GM18517 (cell line): Measurements from ENCODE around the gene NCR2.
A peak's percentile ranks its signal among the peaks of the same experiment; 100 is the strongest.
"Not testable (repeated sequence)": the region's sequence is repeated elsewhere in the genome, so short reads cannot be mapped to it uniquely, and the experiment has no call there.

Experiments
- ATAC-seq: cut with Tn5 transposase; IDR thresholded peaks from one replicate; pipeline ENCODE4 v1.9.1; 2021; ENCODE audit warnings: mild to moderate bottlenecking, moderate library complexity; ENCODE audit not compliant: unreplicated experiment

The NCR2 gene

GRCh38 chr6:41335296-41335695 is at the start of gene NCR2:
Gene NCR2, plus strand, starts transcription at chr6:41335608. Its CDS starts 269 bp downstream, at chr6:41335877.
- no peak for ATAC-seq

GRCh38 chr6:41286544-41287346 is 48.7 kb upstream of the NCR2 start, which contains the start of gene TREM1:
Gene TREM1, minus strand, starts transcription at chr6:41286682. Its CDS starts 27 bp downstream, at chr6:41286655.
- ATAC-seq: no peak

DNA sequence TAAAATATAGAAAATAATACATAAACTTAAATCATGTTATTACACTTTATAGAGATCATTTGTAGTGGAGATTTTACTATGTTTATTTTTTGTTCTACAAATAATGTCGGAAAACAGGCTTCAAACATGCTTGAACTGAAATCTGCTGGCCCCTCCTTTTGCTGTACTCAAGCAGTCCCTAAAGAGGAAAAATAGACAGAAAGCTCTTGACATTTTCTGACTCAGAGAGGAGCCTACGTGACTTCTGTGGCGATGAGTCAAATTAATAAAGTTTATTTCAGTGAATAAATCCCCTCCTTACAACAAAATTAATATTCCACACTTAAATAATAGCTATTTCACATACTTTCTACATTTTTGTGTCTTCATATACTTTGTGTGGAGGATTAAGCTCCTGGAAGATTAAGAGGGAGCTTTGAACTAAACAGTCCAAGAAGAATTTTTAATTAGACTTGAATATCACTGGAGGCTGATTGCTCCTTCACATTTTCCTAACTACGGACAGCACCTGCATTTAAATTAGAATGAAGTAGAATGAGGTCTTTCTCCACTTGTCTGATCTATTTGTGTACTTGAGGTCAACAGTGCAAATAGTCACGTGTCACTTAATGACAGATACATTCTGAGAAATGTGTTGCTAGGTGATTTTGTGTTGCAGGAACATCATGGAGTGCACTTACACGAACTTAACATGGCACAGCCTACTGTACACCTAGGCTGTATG is 47.2 kb upstream of the NCR2 start:
- ATAC-seq: no peak

DNA sequence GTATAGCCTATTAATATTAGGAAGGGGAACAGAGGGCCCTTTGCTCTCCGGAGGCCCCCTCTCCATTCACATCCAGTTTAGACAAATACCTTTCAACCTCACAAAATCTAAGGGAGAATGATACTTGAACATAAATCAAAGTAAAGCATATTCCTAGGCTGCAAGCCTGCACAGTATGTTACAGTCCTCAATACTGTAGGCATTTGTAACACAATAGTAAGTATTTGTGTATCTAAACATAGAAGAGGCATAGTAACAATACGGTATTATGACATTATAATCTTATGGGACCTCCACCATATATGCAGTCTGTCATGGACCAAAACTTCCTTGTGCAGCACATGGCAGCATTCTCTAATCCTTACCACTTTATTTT is 46.7 kb upstream of the NCR2 start:
- no peak for ATAC-seq

DNA sequence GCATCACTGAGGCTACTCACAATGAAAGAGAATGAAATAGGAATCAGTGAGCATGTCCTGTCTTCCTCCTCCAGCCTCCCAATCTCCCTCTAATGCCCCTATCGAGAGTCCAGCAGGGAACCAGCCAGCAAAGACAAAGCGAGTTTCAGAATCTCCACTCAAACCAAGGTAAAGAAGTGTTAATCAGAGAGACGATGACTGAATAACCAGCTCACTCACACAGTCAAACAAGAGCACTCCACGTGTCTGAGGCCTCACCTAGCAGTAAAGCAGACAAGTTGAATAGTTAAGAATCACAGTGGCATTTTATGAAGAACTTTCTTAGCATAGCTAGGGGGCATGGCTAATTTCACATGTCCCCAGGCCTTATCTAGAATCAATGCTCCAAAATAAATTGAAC is 45.6 kb upstream of the NCR2 start:
- no peak for ATAC-seq

- ATAC-seq: no peak
These were observed 43.7 kb upstream of the NCR2 start for GRCh38 chr6:41291717-41292116.

GRCh38 chr6:41294214-41294872 is 41.1 kb upstream of the NCR2 start:
- ATAC-seq: no peak

DNA sequence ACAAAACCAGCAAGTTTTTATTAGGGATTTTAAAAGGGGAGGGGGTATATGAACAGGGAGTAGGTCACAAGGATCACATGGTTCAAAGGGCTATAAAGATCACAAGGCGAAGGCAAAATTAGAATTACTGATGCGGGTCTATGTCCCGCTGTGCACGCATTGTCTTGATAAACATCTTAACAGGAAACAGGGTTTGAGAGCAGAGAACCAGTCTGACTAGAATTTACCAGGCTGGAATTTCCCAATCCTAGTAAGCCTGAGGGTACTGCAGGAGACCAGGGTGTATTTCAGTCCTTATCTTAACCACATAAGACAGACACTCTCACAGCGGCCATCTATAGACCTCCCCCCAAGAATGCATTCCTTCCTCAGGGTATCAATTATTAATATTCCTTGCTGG is 38.2 kb upstream of the NCR2 start:
- ATAC-seq: not testable (repeated sequence)

- ATAC-seq: no peak
These were observed 36.5 kb upstream of the NCR2 start for GRCh38 chr6:41298785-41299502.

DNA sequence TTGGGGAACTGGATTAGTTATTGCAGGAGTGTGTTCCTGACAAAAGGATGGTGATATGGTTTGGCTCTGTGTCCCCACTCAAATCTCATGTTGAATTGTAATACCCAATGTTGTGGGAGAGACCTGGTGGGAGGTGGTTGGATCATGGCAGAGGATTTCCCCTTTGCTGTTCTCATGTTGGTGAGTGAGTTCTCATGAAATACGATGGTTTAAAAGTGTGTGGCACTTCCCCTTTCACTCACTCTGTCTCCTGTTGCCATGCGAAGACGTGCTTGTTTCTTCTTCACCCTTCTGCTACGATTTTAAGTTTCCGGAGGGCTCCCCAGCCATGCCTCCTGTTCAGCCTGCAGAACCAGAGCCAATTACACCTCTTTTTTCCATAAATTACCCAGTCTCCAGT is 32.8 kb upstream of the NCR2 start:
- no peak for ATAC-seq

GRCh38 chr6:41306187-41306854 is 29.1 kb upstream of the NCR2 start:
- no peak for ATAC-seq

DNA sequence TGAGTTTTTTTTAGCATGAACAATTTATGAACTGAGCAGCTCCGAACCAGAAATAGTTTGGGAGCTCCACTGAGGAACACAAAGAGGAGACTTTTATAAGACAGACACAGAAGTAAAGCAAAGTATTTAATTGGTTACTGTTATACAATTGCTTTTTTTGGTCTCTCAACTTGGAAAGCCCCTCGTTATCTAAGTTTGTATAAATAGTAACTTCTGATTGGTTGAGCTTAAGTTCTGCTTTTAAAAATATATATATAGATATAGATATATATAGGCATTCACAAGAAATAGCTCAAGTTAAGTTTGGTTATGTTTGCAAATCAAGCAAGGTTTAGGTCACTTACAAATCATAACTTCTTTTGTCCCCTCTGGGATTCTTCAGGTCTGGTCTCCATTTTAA is 20.2 kb upstream of the NCR2 start:
- no peak for ATAC-seq

GRCh38 chr6:41315943-41316620 is 19.3 kb upstream of the NCR2 start:
- ATAC-seq: no peak

DNA sequence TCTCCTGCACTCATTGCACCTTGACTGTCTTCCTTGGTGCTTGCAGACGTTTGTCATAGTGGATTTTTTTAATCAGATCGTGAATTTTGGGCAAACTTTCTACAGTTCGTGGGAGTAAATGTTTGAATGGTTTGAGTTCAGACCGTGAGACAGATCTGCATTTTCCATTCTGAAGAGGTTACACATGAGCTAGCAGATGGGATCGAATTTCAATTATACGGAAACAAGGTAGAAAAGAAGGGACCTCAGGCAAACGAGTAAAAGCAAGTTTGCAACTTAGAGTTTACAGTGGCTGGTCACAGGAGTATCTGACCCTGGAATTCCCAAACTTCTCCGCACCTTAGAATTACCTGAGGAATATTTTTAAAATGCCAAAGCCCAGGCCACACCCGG is 17.2 kb upstream of the NCR2 start:
- ATAC-seq: no peak

DNA sequence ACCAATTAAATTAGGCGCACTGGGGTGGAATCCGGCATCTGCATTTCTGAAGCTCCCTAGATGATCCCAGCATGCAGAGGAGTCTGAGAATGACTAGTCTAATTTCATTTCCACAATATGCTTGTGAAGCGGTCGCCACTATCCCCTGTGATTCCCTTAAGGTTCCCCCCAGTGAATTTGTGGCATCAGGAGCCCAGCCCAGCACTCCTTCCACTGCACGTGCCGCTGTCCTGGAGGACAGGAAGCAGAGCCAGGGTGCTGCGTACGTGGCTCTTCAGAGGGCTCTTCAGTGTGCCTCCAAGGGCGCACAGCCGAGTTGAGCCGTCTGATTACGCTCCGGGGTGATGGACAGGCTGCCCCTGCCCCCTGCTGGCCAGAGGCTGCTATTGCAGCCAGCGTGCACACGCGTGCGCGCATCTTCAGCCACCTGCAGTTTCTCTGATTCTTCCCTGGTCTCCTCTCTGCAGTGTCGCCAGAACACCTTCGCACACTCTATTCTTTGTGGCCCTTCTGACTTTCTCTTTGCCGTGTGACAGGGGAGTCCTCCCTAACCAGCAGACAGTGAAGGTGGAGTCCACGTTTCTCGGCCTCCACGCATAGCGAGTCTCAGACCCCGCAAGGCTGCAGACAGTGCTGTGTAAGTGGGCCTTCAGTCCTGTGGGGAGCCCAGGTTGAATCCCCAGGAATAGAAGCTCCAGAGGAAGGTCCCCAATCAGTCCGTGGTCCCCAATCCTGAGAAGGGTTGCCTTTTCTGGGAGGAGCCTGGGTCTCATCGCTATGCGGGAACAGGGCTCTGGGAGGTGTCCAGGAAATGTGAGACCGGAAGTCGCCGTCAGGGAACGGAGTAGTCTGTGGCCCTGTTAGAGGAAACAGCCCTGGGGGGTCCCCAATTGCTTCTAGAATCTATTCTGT is 16.5 kb upstream of the NCR2 start:
- ATAC-seq: peak; percentile 92

GRCh38 chr6:41321183-41321582 is 14.2 kb upstream of the NCR2 start:
- no peak for ATAC-seq

DNA sequence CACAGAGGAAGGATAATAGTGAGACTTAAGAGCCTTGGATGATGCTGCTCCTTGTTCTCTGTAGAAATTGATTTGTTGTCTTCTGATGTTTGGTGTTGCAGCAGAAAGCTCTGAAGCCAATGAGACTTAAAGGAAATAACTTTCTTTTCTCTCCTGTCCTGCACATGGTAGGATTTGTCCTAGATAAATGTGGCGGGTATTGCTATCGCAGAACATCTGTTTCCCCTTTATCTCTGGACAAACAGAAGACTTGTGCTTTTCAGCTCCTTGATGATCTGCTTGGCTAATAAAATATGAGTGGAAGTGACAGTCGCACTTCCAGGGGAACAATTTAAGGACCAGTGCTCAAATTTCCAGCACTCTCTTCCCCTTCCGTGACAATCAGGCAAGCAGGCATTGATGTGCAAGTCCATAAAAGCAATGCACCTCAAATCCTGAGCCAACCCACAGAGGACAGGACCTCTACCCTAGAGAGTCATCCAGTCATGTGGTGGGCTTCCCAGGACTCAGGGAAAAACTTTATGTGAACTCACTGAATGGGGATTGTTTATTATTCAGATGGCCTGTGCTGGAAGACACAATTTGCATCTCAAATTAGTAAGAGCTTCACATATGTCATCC is 9.9 kb upstream of the NCR2 start:
- no peak for ATAC-seq

DNA sequence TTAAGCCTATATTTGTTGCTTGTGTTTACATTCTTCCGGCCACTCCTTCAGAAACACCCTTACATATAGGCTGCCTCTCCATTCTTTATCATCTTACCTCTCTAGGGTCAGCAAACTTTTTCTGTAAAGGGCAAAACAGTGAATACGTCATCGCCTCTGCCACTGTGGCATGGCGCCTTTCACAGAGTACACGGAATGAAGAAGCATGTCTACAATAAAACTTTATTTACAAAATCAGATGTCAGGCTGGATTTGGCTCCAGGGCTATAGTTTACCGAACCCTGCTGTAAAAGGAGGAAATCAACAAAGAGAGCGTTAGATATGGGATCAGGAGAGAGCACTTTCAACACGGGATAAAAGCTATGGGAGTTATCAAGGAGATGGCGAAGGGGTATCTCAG is 9.3 kb upstream of the NCR2 start:
- ATAC-seq: no peak

- ATAC-seq: no peak
These were observed 8.2 kb upstream of the NCR2 start for GRCh38 chr6:41327177-41327576.
